Tibial nerve (tissue), 4 donors: ENCODE measurements around the gene MTSS2. TPM values are rescaled to one million over a fixed set of nuclear protein-coding genes. Genes with fewer than 3 reads are reported as not detected.
"Not testable (repeated sequence)": the region's sequence is repeated elsewhere in the genome, so short reads cannot be mapped to it uniquely, and the experiment has no call there.

Experiments
- DNase-seq, 2 donors: peaks; one replicate each; pipeline ENCODE4 v3.0.0-alpha.2; 2019; ENCODE audit warnings: low spot score in 2 of 2
- H3K27ac ChIP-seq, 4 donors: fragments of 200-600 bp; sonication (generic) in 3 of 4; one replicate each; pipeline ENCODE4 v1.5.1; 2017 to 2019; ENCODE audit warnings: mild to moderate bottlenecking in 1 of 4
- H3K27me3 ChIP-seq, 2 donors: fragments of 200-600 bp; sonication (generic) in 1 of 2; one replicate each; pipeline versions ENCODE4 v1.5.1 to v1.6.0; 2017 to 2019
- H3K36me3 ChIP-seq, 3 donors: fragments of 200-600 bp; sonication (generic); one replicate each; pipeline ENCODE4 v1.5.1; 2018 to 2019
- H3K4me1 ChIP-seq, 4 donors: fragments of 200-600 bp; sonication (generic) in 3 of 4; one replicate each; pipeline ENCODE4 v1.5.1; 2017 to 2019
- H3K4me3 ChIP-seq, 4 donors: fragments of 200-600 bp; sonication (generic) in 3 of 4; one replicate each; pipeline ENCODE4 v1.5.1; 2017 to 2019; ENCODE audit warnings: mild to moderate bottlenecking in 1 of 4, moderate library complexity in 1 of 4
- H3K9me3 ChIP-seq, 4 donors: fragments of 200-600 bp; sonication (generic) in 3 of 4; one replicate each; pipeline ENCODE4 v1.5.1; 2017 to 2019
- EP300 ChIP-seq, 2 donors: sonication (generic); formaldehyde crosslinking; IDR thresholded peaks; one replicate each; pipeline ENCODE4 v1.6.1; 2017; ENCODE audit warnings: antibody characterized with exemption in 2 of 2, mild to moderate bottlenecking in 1 of 2
- POLR2A ChIP-seq, 2 donors: fragments of 450-650 bp; IDR thresholded peaks; one replicate each; pipeline ENCODE4 v1.6.1; 2017; ENCODE audit warnings: antibody characterized with exemption in 2 of 2, mild to moderate bottlenecking in 2 of 2, moderate library complexity in 2 of 2
- WGBS, 2 donors: methylation state at CpG; one replicate each; pipeline ENCODE4 v1.1.5; 2018; 5-methylcytosine and 5-hydroxymethylcytosine counted together
- total RNA-seq, 4 donors: library from RNA; depleted of rRNA; stranded (reverse); fragments of >200 nt; gene quantifications; one replicate each; pipeline ENCODE4 v1.1.0, GENCODE V29; 2016
- TF ChIP-seq, protein P1 (sequence below), 5 experiments: fragments of 200-600 bp in 3 of 5; fragments of 450-650 bp in 2 of 5; sonication (generic) in 3 of 5; IDR thresholded peaks; one replicate each; pipeline ENCODE4 v1.5.1; 2016 to 2019; ENCODE audit warnings: antibody characterized with exemption in 5 of 5, mild to moderate bottlenecking in 3 of 5, moderate library complexity in 2 of 5

The MTSS2 gene
- total RNA-seq, 4 donors from 2014 or later: 24.1 to 40.6 (median 35.4) TPM

DNA sequence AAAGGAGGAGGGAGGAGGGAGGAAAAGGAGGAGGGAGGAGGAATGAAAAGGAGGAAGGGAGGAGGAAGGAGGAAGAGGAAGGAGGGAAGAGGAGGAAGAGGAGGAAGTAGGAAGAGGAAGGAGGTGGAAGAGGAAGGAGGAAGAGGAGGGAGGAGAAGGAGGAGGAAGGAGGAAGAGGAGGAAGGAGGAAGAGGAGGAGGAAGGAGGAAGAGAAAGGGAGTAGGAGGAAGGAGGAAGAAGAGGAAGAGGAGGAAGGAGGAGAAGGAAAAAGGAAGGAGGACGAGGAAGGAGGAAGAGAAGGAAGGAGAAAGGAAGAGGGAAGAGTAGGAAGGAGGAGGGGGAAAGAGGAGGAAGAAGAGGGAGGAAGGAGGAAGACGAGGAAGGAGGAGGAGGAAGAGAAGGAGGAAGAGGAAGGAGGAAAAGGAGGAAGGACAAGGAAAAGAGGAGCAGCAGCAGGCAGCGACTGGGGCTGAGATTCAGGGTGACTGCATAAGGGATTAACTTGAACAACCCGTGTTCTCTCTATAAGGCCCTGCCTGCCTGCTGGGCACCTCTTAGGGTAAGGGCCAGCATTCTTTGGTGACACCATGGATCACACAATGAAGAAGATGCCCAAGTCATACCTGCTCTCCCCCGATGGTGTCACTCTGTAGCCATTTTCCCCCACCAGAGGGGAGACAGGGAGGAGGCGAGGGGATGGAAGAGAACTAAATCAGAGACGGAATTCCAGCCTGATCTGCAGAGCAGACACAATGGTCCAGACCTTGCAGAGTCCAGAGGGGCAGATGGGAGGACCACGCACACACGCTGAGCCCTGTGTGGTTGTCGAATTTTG lies 40.9 kb downstream of the MTSS2 start:
- TF ChIP-seq, protein P1, sequence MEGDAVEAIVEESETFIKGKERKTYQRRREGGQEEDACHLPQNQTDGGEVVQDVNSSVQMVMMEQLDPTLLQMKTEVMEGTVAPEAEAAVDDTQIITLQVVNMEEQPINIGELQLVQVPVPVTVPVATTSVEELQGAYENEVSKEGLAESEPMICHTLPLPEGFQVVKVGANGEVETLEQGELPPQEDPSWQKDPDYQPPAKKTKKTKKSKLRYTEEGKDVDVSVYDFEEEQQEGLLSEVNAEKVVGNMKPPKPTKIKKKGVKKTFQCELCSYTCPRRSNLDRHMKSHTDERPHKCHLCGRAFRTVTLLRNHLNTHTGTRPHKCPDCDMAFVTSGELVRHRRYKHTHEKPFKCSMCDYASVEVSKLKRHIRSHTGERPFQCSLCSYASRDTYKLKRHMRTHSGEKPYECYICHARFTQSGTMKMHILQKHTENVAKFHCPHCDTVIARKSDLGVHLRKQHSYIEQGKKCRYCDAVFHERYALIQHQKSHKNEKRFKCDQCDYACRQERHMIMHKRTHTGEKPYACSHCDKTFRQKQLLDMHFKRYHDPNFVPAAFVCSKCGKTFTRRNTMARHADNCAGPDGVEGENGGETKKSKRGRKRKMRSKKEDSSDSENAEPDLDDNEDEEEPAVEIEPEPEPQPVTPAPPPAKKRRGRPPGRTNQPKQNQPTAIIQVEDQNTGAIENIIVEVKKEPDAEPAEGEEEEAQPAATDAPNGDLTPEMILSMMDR (IDR thresholded peaks at IDR 0.05): no peak
- TF ChIP-seq POLR2A (IDR thresholded peaks at IDR 0.05): no peak
- no peak for TF ChIP-seq EP300 (IDR thresholded peaks at IDR 0.05)
- H3K4me3 ChIP-seq: no peak overlapping the region
- peaks cover 0 to 61% (median 10%) of the 10 kb centered on the region in 4 donors for H3K4me1 ChIP-seq
- H3K27ac ChIP-seq: peak overlapping the region in 2 of 4 donors; percentile 67 to 85
- 72 to 87% methylated on average over 10 of the region's 10 CpGs for WGBS, 2 donors
- peaks cover 0 to 14% (median 0%) of the 10 kb centered on the region in 3 donors for H3K36me3 ChIP-seq
- DNase-seq: no peak
- no peaks in the 10 kb centered on the region for H3K27me3 ChIP-seq
- no peaks in the 10 kb centered on the region for H3K9me3 ChIP-seq

DNA sequence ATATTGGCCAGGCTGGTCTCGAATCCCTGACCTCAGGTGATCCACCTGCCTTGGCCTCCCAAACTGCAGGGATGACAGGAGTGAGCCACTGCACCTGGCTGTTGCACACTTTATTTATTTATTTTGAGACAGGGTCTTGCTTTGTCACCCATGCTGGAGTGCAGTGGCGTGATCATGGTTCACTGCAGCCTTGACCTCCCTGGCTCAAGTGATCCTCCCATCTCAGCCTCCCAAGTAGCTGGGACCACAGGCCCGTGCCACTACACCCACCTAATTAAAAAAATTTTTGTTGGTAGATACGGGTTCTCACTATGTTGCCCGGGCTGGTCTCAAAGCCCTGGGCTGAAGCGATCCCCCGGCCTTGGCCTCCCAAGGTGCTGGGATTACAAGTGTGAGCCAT lies 42.6 kb downstream of the MTSS2 start:
- Histone ChIP-seq H3K4me1 (peaks cover 0 to 67% (median 9%) of the 10 kb centered on the region in 4 donors), H3K27ac (peak overlapping the region in 2 of 4 donors; percentile 1 to 46)
- 76 to 87% methylated on average over 7 of the region's 7 CpGs for WGBS, 2 donors
- H3K9me3 ChIP-seq, DNase-seq, H3K4me3 ChIP-seq, H3K27me3 ChIP-seq, H3K36me3 ChIP-seq: not testable (repeated sequence)

DNA sequence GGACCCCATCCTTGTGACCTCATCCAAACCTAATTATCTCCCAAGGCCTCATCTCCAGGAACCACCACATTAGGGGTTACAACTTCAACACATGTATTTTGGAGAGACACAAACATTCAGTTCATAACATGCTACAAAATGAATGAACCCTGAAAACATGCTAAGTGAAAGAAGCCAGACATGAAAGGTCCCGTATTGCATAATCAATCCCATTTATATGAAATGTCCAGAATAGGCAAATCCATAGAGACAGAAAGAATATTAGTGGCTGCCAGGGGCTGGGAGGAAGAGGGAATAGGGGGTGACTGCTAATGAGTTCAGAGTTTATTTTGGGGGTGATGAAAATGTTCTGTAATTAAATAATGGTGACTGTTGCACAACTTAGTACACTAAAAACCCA lies 43.2 kb downstream of the MTSS2 start:
- peaks cover 0 to 9% (median 0%) of the 10 kb centered on the region in 3 donors for H3K36me3 ChIP-seq
- peak overlapping the region in 2 of 4 donors; percentile 2 to 22 for H3K27ac ChIP-seq
- peaks cover 0 to 67% (median 9%) of the 10 kb centered on the region in 4 donors for H3K4me1 ChIP-seq
- TF ChIP-seq, protein P1 (IDR thresholded peaks at IDR 0.05): no peak
- TF ChIP-seq EP300 (IDR thresholded peaks at IDR 0.05) (no peak), POLR2A (IDR thresholded peaks at IDR 0.05) (no peak)
- no peaks in the 10 kb centered on the region for H3K27me3 ChIP-seq
- WGBS, 2 donors: 76 to 91% methylated on average over 1 of the region's 1 CpG
- no peak overlapping the region for H3K4me3 ChIP-seq
- DNase-seq: no peak
- no peaks in the 10 kb centered on the region for H3K9me3 ChIP-seq

DNA sequence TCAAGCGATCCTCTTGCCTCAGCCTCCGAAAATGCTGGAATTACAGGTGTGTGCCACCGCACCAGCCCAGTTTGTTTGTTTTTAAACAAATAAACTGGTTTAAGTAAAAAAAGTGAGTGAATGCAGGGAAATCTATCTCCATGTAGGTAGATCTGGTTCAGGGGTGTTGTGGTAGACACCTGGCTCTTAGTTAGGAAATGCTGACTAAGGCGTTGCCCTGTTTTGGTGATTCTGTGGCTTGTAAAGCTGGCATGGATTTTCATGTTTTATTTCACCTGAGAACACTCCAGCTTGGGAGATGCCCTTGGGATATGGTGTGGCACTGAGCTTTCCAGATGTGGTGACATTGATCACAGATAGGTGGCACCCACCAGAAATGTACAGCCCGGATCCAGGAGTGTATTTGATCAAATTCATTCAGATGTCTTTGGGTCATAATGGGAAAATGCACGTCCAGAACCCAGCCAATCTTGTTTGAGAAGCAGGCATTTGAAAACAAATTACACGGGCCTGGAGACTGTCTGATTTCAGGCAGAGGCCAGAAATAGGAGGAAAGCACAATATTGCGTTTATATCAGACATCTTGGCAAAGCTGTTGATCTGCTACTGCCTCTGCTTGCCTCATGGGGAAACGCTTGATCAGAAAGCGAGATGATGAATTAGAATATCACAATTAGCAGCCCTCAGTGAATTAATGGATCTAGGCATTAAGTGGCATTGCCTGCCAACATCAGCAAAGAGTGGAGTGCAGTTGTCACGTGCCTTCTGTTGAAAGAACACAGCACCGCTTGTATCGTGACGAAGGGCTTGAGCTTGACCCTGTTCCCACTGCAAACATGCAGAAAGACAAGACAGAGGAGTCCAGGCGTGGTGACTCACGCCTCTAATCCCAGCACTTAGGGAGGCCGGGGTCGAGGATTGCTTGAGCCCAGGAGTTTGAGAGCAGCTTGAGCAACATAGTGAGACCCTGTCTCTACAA lies 46.8 kb downstream of the MTSS2 start:
- Histone ChIP-seq H3K27me3 (no peaks in the 10 kb centered on the region), H3K4me3 (no peak overlapping the region), H3K36me3 (no peaks in the 10 kb centered on the region), H3K9me3 (no peaks in the 10 kb centered on the region), H3K4me1 (peaks cover 0 to 74% (median 12%) of the 10 kb centered on the region in 4 donors), H3K27ac (peak overlapping the region; percentile 55 to 80 (median 73))
- 51 to 56% methylated on average over 18 of the region's 18 CpGs for WGBS, 2 donors
- peak in 1 of 2 donors; percentile 82 for TF ChIP-seq EP300 (IDR thresholded peaks at IDR 0.05)
- TF ChIP-seq, protein P1 (IDR thresholded peaks at IDR 0.05): no peak
- no peak for TF ChIP-seq POLR2A (IDR thresholded peaks at IDR 0.05)
- no peak for DNase-seq

Other genes starting within 250 kb of the MTSS2 start
- 10 to 100 TPM; 18.6 to 32.4 (median 23.6) TPM for gene ST3GAL2, start 247.0 kb downstream of the MTSS2 start, total RNA-seq
- gene FCSK, start 231.5 kb downstream of the MTSS2 start, total RNA-seq: 10 to 100 TPM; 21.3 to 53.1 (median 37.9) TPM
- gene COG4, start 162.5 kb downstream of the MTSS2 start, total RNA-seq: 100 to 1,000 TPM in 1 of 4 donors, 10 to 100 TPM in 3; 41.1 to 109 (median 47.1) TPM
- 100 to 1,000 TPM; 103 to 132 (median 119) TPM for gene SF3B3, start 162.2 kb downstream of the MTSS2 start, total RNA-seq
- gene IL34, start 39.5 kb downstream of the MTSS2 start, total RNA-seq: 10 to 100 TPM; 49.6 to 89.4 (median 60.9) TPM
- 10 to 100 TPM; 25.7 to 49.5 (median 40.4) TPM for gene VAC14, start 115.1 kb upstream of the MTSS2 start, total RNA-seq